Raji (cell line): ENCODE data around the gene INTU.

Experiments
- POLR2A ChIP-seq: IDR thresholded peaks from 2 replicates; pipeline ENCODE4 v1.6.1; 2011; ENCODE audit warnings: low read depth, low read length, control low read depth; ENCODE audit not compliant: insufficient read depth

Gene INTU

GRCh38 chr4:127698789-127699200 lies 66.0 kb downstream of the INTU start:
- TF ChIP-seq POLR2A = no peak

DNA sequence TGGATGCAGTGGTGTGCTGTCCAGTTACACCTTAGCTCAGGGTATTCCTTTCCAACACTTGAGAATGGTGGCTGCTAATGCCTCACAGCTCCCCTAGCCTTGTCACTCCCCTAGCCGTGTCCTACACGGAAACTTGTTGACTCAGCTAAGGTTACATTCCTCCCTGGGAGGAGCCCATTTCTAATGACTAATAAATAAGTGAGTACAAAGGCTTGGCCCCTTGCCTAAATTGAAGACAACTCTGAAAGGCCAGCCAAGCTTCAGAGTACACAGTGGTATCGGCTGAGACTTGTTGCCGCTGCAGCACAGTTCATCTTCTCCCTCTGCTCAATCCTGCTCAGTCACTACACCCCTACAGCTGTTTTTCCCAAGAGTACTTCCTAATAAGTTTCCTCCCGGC lies 76.2 kb downstream of the INTU start:
- no peak for TF ChIP-seq POLR2A

- no peak for TF ChIP-seq POLR2A
Measured at GRCh38 chr4:127709456-127709855, 76.7 kb downstream of the INTU start.

DNA sequence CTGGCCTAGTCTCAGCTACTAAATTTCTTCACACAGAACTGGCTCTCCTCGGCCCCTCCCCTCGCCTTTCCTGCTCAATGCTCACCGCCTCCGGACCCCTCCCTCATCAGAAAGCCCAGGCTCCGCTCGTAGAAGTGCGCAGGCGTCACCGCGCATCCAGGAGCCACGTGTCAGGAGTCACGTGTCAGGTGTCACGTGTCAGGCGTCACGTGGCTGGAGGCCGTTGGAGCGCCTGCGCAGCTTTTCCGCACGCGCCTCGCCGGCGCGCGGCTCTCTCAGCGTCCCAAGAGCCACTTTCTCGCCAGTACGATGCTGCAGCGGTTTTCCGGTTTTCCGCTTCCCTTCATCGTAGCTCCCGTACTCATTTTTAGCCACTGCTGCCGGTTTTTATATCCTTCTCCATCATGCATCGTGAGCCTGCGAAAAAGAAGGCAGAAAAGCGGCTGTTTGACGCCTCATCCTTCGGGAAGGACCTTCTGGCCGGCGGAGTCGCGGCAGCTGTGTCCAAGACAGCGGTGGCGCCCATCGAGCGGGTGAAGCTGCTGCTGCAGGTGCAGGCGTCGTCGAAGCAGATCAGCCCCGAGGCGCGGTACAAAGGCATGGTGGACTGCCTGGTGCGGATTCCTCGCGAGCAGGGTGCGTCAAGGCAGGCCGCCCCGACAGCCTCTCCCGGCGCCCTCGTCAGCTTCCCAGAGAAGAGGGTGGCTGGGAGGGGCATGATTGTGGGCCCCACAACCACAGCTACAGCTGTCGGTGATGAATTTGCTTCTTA lies 97.6 kb downstream of the INTU start, which contains the start of gene SLC25A31:
SLC25A31 (plus strand) TSS at position 259 of the 772 bp plus-strand sequence; CDS start at position 405, 146 bp downstream.
- no peak for TF ChIP-seq POLR2A

DNA sequence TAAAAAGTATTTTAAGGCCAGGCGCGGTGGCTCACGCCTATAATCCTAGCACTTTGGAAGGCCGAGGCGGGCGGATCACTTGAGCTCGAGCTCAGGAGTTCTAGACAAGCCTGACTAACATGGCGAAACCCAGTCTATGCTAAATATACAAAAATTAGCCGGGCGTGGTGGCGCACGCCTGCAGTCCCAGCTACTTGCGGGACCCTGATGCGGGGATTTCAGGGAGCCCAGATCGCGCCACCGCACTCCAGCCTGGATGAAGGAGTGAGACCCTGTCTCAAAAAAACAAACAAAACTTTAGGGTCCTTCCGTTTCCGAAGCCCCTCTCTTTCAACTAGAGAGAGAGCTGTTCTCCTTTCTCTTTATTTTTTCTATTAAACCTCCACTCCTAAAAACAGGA lies 98.6 kb downstream of the INTU start:
- no peak for TF ChIP-seq POLR2A

DNA sequence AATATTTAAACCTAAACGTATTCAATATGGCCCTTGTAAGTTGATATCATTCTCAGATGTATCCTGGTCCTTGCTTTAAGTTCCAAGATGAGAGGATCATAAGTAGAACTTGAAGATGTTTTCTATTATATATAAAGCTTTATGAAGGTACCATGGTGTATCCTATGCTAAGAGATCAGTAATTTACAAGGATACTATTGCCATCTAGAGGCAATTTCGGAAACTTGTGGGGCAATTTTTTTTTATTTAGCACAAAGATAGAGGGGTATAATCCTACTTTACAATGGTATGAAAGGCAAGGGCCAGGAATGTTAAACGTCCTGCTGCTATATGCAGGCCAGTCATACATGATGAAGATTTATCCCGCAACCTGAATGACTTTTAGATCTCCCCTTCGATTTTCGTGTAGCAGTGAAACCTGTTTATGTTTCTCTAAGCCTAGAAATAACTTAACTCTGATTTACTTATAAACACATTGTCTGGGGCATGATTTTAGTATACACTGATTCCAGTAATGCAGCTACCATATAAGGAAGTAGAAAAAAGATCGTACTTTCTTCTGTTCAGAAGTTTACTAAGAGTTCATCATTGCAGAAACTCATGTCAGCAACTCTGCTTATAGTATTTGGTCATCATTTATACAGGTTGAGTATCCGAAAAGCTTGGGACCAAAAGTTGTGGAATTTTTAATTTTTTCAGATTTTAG lies 100.0 kb downstream of the INTU start:
- TF ChIP-seq POLR2A = no peak

DNA sequence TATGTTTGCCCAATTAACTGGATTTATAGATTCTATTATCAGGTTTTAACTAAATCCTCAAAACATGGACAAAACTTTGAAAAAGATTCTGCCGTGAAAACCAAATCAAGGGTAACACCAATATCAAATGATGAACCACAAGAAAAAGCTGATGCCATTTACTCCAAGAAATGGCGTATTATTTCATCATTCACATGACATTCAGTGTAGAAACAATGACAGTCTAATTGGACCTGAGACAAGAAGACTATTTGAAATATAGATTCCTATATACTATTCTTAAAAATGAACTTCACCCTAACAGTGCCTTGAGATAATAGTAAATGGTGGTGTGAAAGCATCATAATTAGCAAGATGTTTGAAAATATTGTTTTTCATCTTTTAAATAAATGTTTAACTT lies 102.2 kb downstream of the INTU start:
- TF ChIP-seq POLR2A = no peak

DNA sequence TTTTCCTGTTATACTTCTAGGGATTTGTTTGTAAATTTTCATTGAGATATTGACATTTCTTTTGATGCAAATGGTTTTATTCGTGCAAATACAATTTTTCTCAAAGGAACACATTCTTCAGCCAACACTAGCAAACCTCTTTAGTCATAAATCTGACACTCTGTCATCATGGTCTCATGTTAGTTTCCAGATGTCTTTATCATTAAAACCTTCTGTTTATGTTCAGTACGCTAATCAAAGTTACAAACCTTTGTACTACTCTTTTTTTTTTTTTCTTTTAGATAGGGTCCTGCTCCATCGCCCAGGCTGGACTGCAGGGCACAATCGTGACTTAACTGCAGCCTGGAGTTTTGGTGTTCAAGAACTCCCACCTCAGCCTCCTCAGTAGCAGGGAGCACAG lies 104.5 kb downstream of the INTU start:
- no peak for TF ChIP-seq POLR2A

GRCh38 chr4:127741247-127741646 lies 108.5 kb downstream of the INTU start:
- TF ChIP-seq POLR2A = no peak

GRCh38 chr4:127747883-127748282 lies 115.1 kb downstream of the INTU start:
- TF ChIP-seq POLR2A = no peak

- no peak for TF ChIP-seq POLR2A
Measured at GRCh38 chr4:127748957-127749356, 116.2 kb downstream of the INTU start.

DNA sequence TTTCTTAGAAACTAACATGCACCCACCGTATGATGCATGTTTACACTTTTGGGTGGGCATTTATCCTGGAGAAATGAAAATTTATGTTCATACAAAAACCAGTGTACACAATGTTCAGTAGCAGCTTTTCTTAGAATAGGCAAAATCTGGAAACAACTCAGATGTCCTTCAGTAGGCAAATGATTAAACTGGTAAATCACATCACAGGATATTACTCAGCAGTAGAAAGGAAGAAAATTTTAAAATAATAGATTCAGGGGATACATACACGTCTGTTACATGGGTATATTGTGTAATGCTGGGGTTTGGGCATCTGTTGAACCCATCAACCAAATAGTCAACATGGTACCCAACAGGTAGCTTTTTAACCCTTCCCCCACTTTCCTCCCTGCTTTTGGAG lies 124.1 kb downstream of the INTU start:
- TF ChIP-seq POLR2A = no peak

DNA sequence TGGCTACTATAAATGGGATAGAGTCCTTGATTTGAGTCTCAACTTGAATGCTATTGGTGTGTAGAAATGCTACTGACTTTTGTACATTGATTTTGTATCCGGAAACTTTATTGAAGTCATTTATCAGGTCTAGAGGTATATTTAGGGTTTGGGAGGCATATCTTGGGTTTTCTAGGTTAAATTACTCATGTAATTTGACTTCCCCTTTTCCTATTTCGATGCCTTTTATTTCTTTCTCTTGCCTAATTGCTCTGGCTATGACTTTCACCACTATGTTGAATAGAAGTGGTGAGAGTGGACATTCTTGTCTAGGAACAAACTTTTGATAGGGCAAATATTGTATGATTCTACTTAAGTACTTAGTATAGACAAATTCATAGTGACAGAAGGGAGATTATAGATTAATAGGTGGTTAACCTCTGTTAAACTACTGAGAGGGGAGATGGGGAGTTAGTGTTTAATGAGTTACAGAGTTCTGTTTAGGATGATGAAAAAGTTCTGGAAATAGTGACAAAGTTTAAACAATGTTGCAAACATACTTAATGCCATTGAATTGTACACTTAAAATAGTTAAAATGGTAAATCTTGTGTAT lies 126.6 kb downstream of the INTU start:
- no peak for TF ChIP-seq POLR2A

DNA sequence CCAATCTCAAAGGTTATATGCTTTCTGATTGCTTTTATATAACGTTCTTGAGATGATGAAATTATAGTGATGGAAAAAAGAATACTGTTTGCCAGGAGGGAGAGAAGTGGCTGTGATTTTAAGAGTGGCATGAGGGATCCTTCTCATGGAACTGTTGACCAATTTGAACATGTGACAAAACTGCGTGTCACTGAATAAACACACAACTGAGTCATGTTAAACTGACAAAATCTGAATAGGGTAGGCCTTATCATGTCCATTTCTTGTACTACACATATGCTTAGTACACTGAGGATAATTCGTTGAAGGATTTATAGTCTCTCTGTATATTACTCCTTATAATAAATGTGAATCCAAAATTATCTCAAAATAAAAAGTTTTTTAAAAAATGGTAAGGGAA lies 127.1 kb downstream of the INTU start:
- no peak for TF ChIP-seq POLR2A

- no peak for TF ChIP-seq POLR2A
Measured at GRCh38 chr4:127771535-127772275, 138.9 kb downstream of the INTU start.
